Measurements from ENCODE around the gene PVR.
A peak's percentile ranks its signal among the peaks of the same experiment; 100 is the strongest.

PVR gene

GRCh38 chr19:44657211-44657921 is 13.7 kb downstream of the PVR start:
- TF ChIP-seq, protein P1, sequence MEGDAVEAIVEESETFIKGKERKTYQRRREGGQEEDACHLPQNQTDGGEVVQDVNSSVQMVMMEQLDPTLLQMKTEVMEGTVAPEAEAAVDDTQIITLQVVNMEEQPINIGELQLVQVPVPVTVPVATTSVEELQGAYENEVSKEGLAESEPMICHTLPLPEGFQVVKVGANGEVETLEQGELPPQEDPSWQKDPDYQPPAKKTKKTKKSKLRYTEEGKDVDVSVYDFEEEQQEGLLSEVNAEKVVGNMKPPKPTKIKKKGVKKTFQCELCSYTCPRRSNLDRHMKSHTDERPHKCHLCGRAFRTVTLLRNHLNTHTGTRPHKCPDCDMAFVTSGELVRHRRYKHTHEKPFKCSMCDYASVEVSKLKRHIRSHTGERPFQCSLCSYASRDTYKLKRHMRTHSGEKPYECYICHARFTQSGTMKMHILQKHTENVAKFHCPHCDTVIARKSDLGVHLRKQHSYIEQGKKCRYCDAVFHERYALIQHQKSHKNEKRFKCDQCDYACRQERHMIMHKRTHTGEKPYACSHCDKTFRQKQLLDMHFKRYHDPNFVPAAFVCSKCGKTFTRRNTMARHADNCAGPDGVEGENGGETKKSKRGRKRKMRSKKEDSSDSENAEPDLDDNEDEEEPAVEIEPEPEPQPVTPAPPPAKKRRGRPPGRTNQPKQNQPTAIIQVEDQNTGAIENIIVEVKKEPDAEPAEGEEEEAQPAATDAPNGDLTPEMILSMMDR (IDR thresholded peaks at IDR 0.05): peak; percentile 64

DNA sequence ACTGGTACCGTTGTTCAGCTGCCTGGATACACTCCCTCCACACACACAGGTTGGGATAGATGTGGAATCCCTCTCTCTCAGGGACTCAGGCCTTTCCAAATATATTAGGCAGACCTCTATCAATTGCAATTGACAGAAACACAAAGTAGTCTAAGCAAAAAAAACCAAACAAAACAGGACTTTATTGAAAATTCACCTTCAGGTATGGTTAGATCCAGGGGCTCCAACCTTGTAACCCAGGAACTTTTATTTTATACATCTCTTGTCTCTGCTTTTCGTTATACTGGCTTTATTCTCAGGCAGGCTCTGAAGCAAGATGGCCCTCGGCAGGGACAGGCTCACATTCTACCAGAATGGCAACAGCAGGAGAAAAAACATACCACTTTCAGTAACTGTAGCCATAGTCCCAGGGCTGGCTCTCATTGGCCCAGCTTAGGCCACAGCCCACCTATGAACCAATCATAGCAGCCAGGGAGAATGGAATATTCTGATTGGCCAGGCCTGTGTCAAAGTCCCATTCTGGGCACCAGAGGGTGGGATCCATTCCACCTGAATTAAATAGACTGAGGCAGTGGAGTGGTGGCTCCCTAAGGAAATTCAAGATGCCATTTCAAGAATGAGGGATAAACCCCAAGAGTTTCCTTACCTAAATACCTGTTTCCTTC is 14.5 kb downstream of the PVR start:
- TF ChIP-seq, protein P1 (IDR thresholded peaks at IDR 0.05): no peak

- TF ChIP-seq, protein P1 (IDR thresholded peaks at IDR 0.05): no peak
Measured at GRCh38 chr19:44660081-44660480, 16.4 kb downstream of the PVR start.

- TF ChIP-seq, protein P1 (IDR thresholded peaks at IDR 0.05): no peak
Measured at GRCh38 chr19:44661205-44661604, 17.5 kb downstream of the PVR start.

DNA sequence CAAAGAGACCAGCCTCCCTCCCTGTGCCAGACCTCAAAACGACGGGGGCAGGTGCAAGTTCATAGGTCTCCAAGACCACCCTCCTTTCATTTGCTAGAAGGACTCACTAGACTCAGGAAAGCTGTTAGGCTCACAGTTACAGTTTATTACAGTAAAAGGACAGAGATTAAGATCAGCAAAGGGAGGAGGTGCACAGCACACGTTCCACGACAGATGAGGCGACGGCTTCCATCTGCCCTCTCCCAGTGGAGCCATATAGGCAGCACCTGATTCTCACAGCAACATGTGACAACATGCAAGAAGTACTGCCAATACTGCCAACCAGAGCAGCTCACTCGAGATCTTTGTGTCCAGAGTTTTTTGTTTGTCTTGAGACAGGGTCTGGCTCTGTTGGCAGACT is 18.2 kb downstream of the PVR start:
- TF ChIP-seq, protein P1 (IDR thresholded peaks at IDR 0.05): no peak

- TF ChIP-seq, protein P1 (IDR thresholded peaks at IDR 0.05): no peak
Measured at GRCh38 chr19:44662691-44663385, 19.1 kb downstream of the PVR start.

GRCh38 chr19:44663996-44664395 is 20.3 kb downstream of the PVR start:
- TF ChIP-seq, protein P1 (IDR thresholded peaks at IDR 0.05): no peak
